Mucosa of rectum (tissue), 2 donors: ENCODE measurements around the gene CYB561D1.

Source experiments
- H3K27ac ChIP-seq, 2 donors: one replicate each; pipeline ENCODE4 v1.7.0; 2013; ENCODE audit warnings: inconsistent platforms in 2 of 2, low read depth in 2 of 2, low read length in 2 of 2
- H3K27me3 ChIP-seq, 2 donors: one replicate each; pipeline ENCODE4 v1.7.0; 2013; ENCODE audit warnings: low read length in 2 of 2; ENCODE audit not compliant: control insufficient read depth in 2 of 2, insufficient read depth in 2 of 2
- H3K36me3 ChIP-seq, 2 donors: one replicate each; pipeline ENCODE4 v1.7.0; 2013; ENCODE audit warnings: low read length in 2 of 2; ENCODE audit not compliant: control insufficient read depth in 2 of 2, insufficient read depth in 2 of 2
- H3K4me1 ChIP-seq, 2 donors: one replicate each; pipeline ENCODE4 v1.7.0; 2013; ENCODE audit warnings: low read length in 2 of 2, mild to moderate bottlenecking in 1 of 2; ENCODE audit not compliant: control insufficient read depth in 2 of 2, insufficient read depth in 2 of 2
- H3K4me3 ChIP-seq, 2 donors: one replicate each; pipeline ENCODE4 v1.7.0; 2013; ENCODE audit warnings: low read length in 2 of 2
- H3K9ac ChIP-seq, 2 donors: one replicate each; pipeline ENCODE4 v1.7.0; 2013; ENCODE audit warnings: low read length in 2 of 2, low read depth in 1 of 2, mild to moderate bottlenecking in 1 of 2
- H3K9me3 ChIP-seq, 2 donors: one replicate each; pipeline ENCODE4 v1.7.0; 2013; ENCODE audit warnings: low read length in 2 of 2; ENCODE audit not compliant: control insufficient read depth in 2 of 2
- donor health status: healthy.
- donor health status: Normal muscosa, but diverticular disease.

CYB561D1 gene

DNA sequence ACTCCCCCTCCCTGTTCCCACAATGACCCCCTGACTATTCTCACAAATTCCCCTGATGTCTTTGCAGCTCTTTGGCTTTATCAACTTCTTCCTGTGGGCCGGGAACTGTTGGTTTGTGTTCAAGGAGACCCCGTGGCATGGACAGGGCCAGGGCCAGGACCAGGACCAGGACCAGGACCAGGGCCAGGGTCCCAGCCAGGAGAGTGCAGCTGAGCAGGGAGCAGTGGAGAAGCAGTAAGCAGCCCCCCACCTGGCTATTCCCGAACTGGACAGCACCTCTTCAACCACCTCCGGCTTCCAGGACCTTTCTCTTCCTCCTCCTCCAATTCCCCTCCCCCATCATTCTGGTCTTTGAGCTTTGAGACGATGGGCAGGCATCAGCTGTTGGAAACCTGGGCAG, 14.6 kb upstream of the CYB561D1 start:
- Histone ChIP-seq H3K27ac (no peak overlapping the region), H3K36me3 (no peaks in the 10 kb centered on the region), H3K4me3 (no peak overlapping the region), H3K4me1 (peaks cover 8 to 9% of the 10 kb centered on the region in 2 donors), H3K9ac (no peak overlapping the region), H3K9me3 (no peaks in the 10 kb centered on the region), H3K27me3 (peaks cover 2 to 3% of the 10 kb centered on the region in 2 donors)

DNA sequence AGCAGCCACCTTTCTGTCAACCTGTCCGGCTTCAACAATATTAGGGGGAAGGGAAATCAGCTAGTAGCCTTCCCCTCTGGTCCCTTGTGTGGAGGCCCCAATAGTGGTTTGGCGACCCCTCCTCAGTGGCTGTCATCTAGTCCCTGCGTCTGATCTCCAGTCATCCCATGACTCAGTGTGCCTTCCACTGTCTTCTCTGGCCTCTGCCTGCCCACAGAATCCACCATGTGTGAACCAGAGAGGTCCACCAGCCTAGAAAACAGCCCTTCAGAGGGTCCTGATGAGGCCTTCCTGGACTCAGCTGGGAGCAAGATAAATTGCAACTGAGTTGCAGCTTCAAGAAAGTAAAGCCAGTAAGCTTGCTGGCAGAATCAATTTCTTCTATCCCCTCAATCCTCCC, 14.0 kb upstream of the CYB561D1 start:
- H3K4me1 ChIP-seq, result peaks cover 12 to 13% of the 10 kb centered on the region in 2 donors
- H3K36me3 ChIP-seq, result no peaks in the 10 kb centered on the region
- H3K4me3 ChIP-seq, result no peak overlapping the region
- peaks cover 2 to 3% of the 10 kb centered on the region in 2 donors for H3K27me3 ChIP-seq
- H3K9ac ChIP-seq, result no peak overlapping the region
- no peaks in the 10 kb centered on the region for H3K9me3 ChIP-seq
- no peak overlapping the region for H3K27ac ChIP-seq

- Histone ChIP-seq H3K27me3 (peaks cover 2 to 3% of the 10 kb centered on the region in 2 donors), H3K36me3 (no peaks in the 10 kb centered on the region), H3K9me3 (no peaks in the 10 kb centered on the region), H3K9ac (no peak overlapping the region), H3K27ac (no peak overlapping the region), H3K4me1 (peaks cover 12 to 13% of the 10 kb centered on the region in 2 donors), H3K4me3 (no peak overlapping the region)
These were observed 12.2 kb upstream of the CYB561D1 start for GRCh38 chr1:109481646-109482045.

- Histone ChIP-seq H3K36me3 (no peaks in the 10 kb centered on the region), H3K27ac (no peak overlapping the region), H3K4me1 (peaks cover 12 to 13% of the 10 kb centered on the region in 2 donors), H3K9me3 (no peaks in the 10 kb centered on the region), H3K4me3 (no peak overlapping the region), H3K9ac (no peak overlapping the region), H3K27me3 (peaks cover 2 to 3% of the 10 kb centered on the region in 2 donors)
These were observed 11.7 kb upstream of the CYB561D1 start for GRCh38 chr1:109482242-109482641.

GRCh38 chr1:109482791-109483671, 10.9 kb upstream of the CYB561D1 start:
- Histone ChIP-seq H3K36me3 (no peaks in the 10 kb centered on the region), H3K9me3 (no peaks in the 10 kb centered on the region), H3K27me3 (peaks cover 2 to 3% of the 10 kb centered on the region in 2 donors), H3K4me1 (peaks cover 12 to 13% of the 10 kb centered on the region in 2 donors), H3K4me3 (peak overlapping the region; percentile 75 to 90), H3K27ac (no peak overlapping the region), H3K9ac (peak overlapping the region in 1 of 2 donors; percentile 14)

GRCh38 chr1:109483672-109484518, 10.0 kb upstream of the CYB561D1 start, which contains the start of gene ATXN7L2:
TSS of gene ATXN7L2 (plus strand) at chr1:109483905. CDS start at chr1:109483954, 49 bp downstream.
- H3K27ac ChIP-seq, result peak within 1 kb of the TSS; percentile 86 to 90
- peak within 1 kb of the TSS; percentile 75 to 90 for H3K4me3 ChIP-seq
- H3K4me1 ChIP-seq, result peaks cover 12 to 13% of the 10 kb centered on the region in 2 donors
- H3K27me3 ChIP-seq, result peaks cover 2 to 3% of the 10 kb centered on the region in 2 donors
- no peaks in the 10 kb centered on the region for H3K36me3 ChIP-seq
- H3K9me3 ChIP-seq, result no peaks in the 10 kb centered on the region
- H3K9ac ChIP-seq, result peak within 1 kb of the TSS; percentile 70 to 73

GRCh38 chr1:109484519-109484975, 9.3 kb upstream of the CYB561D1 start:
- H3K4me1 ChIP-seq, result peaks cover 12 to 13% of the 10 kb centered on the region in 2 donors
- no peak overlapping the region for H3K27ac ChIP-seq
- H3K4me3 ChIP-seq, result peak overlapping the region; percentile 69 to 83
- peaks cover 2 to 3% of the 10 kb centered on the region in 2 donors for H3K27me3 ChIP-seq
- H3K36me3 ChIP-seq, result no peaks in the 10 kb centered on the region
- H3K9ac ChIP-seq, result peak overlapping the region; percentile 70 to 73
- no peaks in the 10 kb centered on the region for H3K9me3 ChIP-seq

- H3K4me1 ChIP-seq, result peaks cover 12 to 13% of the 10 kb centered on the region in 2 donors
- no peaks in the 10 kb centered on the region for H3K36me3 ChIP-seq
- H3K9me3 ChIP-seq, result no peaks in the 10 kb centered on the region
- H3K9ac ChIP-seq, result no peak overlapping the region
- peaks cover 2 to 3% of the 10 kb centered on the region in 2 donors for H3K27me3 ChIP-seq
- peak overlapping the region in 1 of 2 donors; percentile 83 for H3K4me3 ChIP-seq
- H3K27ac ChIP-seq, result no peak overlapping the region
These were observed 8.9 kb upstream of the CYB561D1 start for GRCh38 chr1:109485001-109485400.

DNA sequence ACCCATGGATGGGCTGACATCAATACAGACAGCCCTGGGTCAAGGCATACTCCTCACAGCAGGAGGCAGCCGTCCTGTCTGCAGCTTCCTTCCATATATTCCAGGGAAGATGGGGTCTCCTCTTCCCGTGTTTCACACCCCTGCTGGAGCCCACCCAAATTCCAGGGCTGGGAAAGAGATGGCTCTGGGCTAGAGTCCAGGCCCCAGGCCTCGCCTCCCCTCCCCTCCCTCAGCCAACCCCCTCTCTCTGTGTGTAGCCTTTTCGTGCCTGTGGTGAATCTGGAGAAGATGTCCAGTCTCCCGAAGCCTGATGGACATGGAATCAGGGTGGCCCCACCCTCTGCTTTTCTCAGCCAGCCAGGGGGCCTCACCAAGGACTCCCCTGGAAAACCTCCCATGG, 6.6 kb upstream of the CYB561D1 start:
- H3K4me1 ChIP-seq, result peaks cover 12 to 13% of the 10 kb centered on the region in 2 donors
- H3K27ac ChIP-seq, result no peak overlapping the region
- H3K36me3 ChIP-seq, result no peaks in the 10 kb centered on the region
- H3K9ac ChIP-seq, result no peak overlapping the region
- peaks cover 0 to 2% of the 10 kb centered on the region in 2 donors for H3K27me3 ChIP-seq
- no peaks in the 10 kb centered on the region for H3K9me3 ChIP-seq
- no peak overlapping the region for H3K4me3 ChIP-seq
